ENCODE measurements around the gene CYSTM1.

The CYSTM1 gene

GRCh38 chr5:140174465-140175366 lies at the start of gene CYSTM1:
CYSTM1 (plus strand) TSS chr5:140175188; CDS start chr5:140194466, 19,278 bp downstream.
- DNase-seq, result peak; percentile 94

GRCh38 chr5:140125637-140126036 lies 49.4 kb upstream of the CYSTM1 start, which contains the start of gene IGIP:
IGIP (plus strand) TSS chr5:140125937; CDS start chr5:140128477, 2,540 bp downstream.
- DNase-seq, result no peak

GRCh38 chr5:140126315-140127012 lies 48.5 kb upstream of the CYSTM1 start:
- no peak for DNase-seq

- DNase-seq, result no peak
Observed at GRCh38 chr5:140128376-140128775, 46.6 kb upstream of the CYSTM1 start.

GRCh38 chr5:140130949-140131733 lies 43.8 kb upstream of the CYSTM1 start:
- DNase-seq, result no peak

GRCh38 chr5:140131967-140132409 lies 43.0 kb upstream of the CYSTM1 start:
- DNase-seq, result no peak

- no peak for DNase-seq
Observed at GRCh38 chr5:140133514-140134167, 41.3 kb upstream of the CYSTM1 start.

- no peak for DNase-seq
Observed at GRCh38 chr5:140134277-140134935, 40.6 kb upstream of the CYSTM1 start.

- no peak for DNase-seq
Observed at GRCh38 chr5:140135127-140135526, 39.9 kb upstream of the CYSTM1 start.

- no peak for DNase-seq
Observed at GRCh38 chr5:140136624-140137023, 38.4 kb upstream of the CYSTM1 start.

- DNase-seq, result no peak
Observed at GRCh38 chr5:140140435-140140834, 34.6 kb upstream of the CYSTM1 start.

- DNase-seq, result no peak
Observed at GRCh38 chr5:140141241-140141640, 33.7 kb upstream of the CYSTM1 start.

GRCh38 chr5:140142246-140142645 lies 32.7 kb upstream of the CYSTM1 start:
- DNase-seq, result no peak

GRCh38 chr5:140142856-140143255 lies 32.1 kb upstream of the CYSTM1 start:
- no peak for DNase-seq

GRCh38 chr5:140143521-140144258 lies 31.3 kb upstream of the CYSTM1 start:
- no peak for DNase-seq

GRCh38 chr5:140145256-140145655 lies 29.7 kb upstream of the CYSTM1 start:
- no peak for DNase-seq

- peak; percentile 78 for DNase-seq
Observed at GRCh38 chr5:140145818-140146522, 29.0 kb upstream of the CYSTM1 start.

GRCh38 chr5:140146523-140146842 lies 28.5 kb upstream of the CYSTM1 start:
- DNase-seq, result no peak

- no peak for DNase-seq
Observed at GRCh38 chr5:140147460-140147859, 27.5 kb upstream of the CYSTM1 start.

- DNase-seq, result no peak
Observed at GRCh38 chr5:140148508-140148907, 26.5 kb upstream of the CYSTM1 start.

GRCh38 chr5:140150201-140150600 lies 24.8 kb upstream of the CYSTM1 start:
- DNase-seq, result no peak
